Colonic mucosa (tissue), 4 donors: Measurements from ENCODE around the gene SS18. TPM values are rescaled to one million over a fixed set of nuclear protein-coding genes. Genes with fewer than 3 reads are reported as not detected.
"Not testable (repeated sequence)": the region's sequence is repeated elsewhere in the genome, so short reads cannot be mapped to it uniquely, and the experiment has no call there.

Experiments
- DNase-seq: peaks from one replicate; pipeline ENCODE4 v3.0.0-alpha.2; 2020
- H3K27ac ChIP-seq: fragments of 200-600 bp; one replicate; pipeline ENCODE4 v1.8.0; 2021
- H3K27me3 ChIP-seq: fragments of 200-600 bp; one replicate; pipeline ENCODE4 v1.8.0; 2021
- H3K36me3 ChIP-seq: fragments of 200-600 bp; one replicate; pipeline ENCODE4 v1.8.0; 2021
- H3K4me1 ChIP-seq: fragments of 200-600 bp; one replicate; pipeline ENCODE4 v1.8.0; 2021; ENCODE audit warnings: mild to moderate bottlenecking
- H3K4me3 ChIP-seq: fragments of 200-600 bp; one replicate; pipeline ENCODE4 v1.8.0; 2021
- H3K9ac ChIP-seq, 2 donors: one replicate each; pipeline ENCODE4 v1.7.0; 2013; ENCODE audit warnings: control low read depth in 2 of 2, low read depth in 2 of 2, low read length in 2 of 2
- H3K9me3 ChIP-seq: fragments of 200-600 bp; one replicate; pipeline ENCODE4 v1.8.0; 2021
- intact Hi-C: fragments of 100-400 bp; cut with DNase I; formaldehyde crosslinking; loops from one replicate; pipeline ENCODE4 v1.14.1; 2022
- total RNA-seq, 2 donors: library from RNA; stranded (reverse); fragmentation: NEBNext Ultra II Directional in 1 of 2; extraction: Animal tissue kit (Norgen Biotek cat#: 25700) in 1 of 2; gene quantifications; one replicate each; pipeline ENCODE4 v1.2.1, GENCODE V29; 2021
- TF ChIP-seq, protein P1 (sequence below): fragments of 200-600 bp; IDR thresholded peaks from one replicate; pipeline ENCODE4 v1.8.0; 2022; ENCODE audit warnings: antibody characterized with exemption, mild to moderate bottlenecking
- donor health status: healthy.
- donor health status: DM: no; HTN: no; CAD: no.
- donor health status: DM: no; HTN: no; CAD: no.

Gene SS18
- total RNA-seq, 2 donors from 2014 or later, result 41.9 to 43.9 TPM

DNA sequence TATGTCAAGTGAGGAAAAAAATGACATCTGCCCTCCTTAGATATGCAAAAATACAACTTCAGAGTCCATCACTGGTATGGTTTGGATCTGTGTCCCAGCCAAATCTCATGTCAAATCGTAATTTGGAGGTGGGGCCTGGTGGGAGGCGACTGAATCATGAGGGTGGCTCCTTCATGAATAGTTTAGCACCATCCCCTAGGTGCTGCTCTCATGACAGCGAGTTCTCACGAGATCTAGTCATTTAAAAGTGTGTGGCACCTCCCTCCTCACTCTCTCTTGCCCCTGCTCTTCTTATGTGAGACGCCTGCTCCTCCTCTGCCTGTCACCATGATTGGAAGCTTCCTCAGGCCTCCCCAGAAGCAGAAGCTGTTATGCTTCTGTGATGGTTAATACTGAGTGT lies 37.4 kb upstream of the SS18 start:
- Histone ChIP-seq H3K9ac (no peak overlapping the region), H3K27ac (no peak overlapping the region), H3K9me3 (no peaks in the 10 kb centered on the region), H3K4me3 (no peak overlapping the region), H3K27me3 (no peaks in the 10 kb centered on the region), H3K36me3 (no peaks in the 10 kb centered on the region), H3K4me1 (no peaks in the 10 kb centered on the region)
- no peak for DNase-seq
- intact Hi-C loops, result no loop called here
- TF ChIP-seq, protein P1, sequence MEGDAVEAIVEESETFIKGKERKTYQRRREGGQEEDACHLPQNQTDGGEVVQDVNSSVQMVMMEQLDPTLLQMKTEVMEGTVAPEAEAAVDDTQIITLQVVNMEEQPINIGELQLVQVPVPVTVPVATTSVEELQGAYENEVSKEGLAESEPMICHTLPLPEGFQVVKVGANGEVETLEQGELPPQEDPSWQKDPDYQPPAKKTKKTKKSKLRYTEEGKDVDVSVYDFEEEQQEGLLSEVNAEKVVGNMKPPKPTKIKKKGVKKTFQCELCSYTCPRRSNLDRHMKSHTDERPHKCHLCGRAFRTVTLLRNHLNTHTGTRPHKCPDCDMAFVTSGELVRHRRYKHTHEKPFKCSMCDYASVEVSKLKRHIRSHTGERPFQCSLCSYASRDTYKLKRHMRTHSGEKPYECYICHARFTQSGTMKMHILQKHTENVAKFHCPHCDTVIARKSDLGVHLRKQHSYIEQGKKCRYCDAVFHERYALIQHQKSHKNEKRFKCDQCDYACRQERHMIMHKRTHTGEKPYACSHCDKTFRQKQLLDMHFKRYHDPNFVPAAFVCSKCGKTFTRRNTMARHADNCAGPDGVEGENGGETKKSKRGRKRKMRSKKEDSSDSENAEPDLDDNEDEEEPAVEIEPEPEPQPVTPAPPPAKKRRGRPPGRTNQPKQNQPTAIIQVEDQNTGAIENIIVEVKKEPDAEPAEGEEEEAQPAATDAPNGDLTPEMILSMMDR, result no peak

DNA sequence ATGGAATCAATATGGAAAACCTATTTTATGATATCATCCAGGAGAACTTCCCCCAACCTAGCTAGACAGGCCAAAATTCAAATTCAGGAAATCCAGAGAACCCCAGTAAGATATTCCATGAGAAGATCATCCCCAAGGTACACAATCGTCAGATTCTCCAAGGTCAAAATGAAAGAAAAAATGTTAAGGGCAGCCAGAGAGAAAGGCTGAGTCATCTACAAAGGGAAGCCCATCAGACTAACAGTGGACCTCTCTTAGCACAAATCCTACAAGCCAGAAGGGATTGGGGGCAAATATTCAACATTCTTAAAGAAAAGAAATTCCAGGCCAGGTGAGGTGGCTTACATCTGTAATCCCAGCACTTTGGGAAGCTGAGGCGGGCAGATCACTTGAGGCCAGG lies 31.6 kb upstream of the SS18 start:
- H3K4me3 ChIP-seq, H3K27me3 ChIP-seq, intact Hi-C loops, DNase-seq, H3K9ac ChIP-seq, H3K36me3 ChIP-seq, H3K27ac ChIP-seq, H3K4me1 ChIP-seq, H3K9me3 ChIP-seq: not testable (repeated sequence)

DNA sequence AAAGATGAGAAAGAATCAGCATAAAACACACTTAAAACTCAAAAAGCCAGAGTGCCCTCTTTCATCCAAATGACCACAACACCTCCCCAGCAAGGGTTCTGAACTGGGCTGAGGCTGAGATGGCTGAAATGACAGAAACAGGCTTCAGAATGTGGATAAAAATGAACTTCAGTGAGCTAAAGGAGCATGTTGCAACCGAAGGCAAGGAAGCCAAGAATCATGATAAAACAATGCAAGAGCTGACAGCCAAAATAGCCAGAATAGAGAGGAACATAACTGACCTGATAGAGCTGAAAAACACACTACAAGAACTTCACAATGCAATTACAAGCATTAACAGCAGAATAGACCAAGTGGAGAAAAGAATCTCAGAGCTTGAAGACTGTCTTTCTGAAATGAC lies 31.1 kb upstream of the SS18 start:
- Histone ChIP-seq H3K9me3 (no peaks in the 10 kb centered on the region), H3K27me3 (no peaks in the 10 kb centered on the region), H3K36me3 (no peaks in the 10 kb centered on the region), H3K27ac (no peak overlapping the region), H3K4me3 (no peak overlapping the region), H3K4me1 (no peaks in the 10 kb centered on the region), H3K9ac (no peak overlapping the region)
- no peak for DNase-seq
- intact Hi-C loops, result no loop called here
- TF ChIP-seq, protein P1, result no peak

DNA sequence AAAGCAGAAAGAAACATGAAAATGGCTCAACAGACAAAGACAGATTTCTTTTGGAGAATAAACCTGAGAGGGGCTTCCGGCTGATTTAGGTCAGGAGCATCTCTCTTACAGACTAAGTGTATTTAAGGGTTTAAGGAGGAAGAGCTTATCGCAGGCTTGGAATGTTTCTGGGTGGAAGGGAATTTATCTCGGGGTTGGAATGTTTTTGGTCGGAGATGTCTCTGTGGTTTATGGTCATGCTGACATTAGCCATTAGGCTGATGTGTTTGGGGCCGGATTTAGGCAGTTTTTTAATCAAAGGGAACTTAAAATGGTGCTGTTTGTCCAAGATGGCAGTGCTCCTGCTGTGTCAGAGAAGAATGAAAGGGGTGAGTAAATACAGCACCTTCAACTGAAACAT lies 28.8 kb upstream of the SS18 start:
- intact Hi-C loops, result no loop called here
- H3K27me3 ChIP-seq, result no peaks in the 10 kb centered on the region
- no peaks in the 10 kb centered on the region for H3K36me3 ChIP-seq
- H3K4me3 ChIP-seq, result no peak overlapping the region
- no peak overlapping the region for H3K27ac ChIP-seq
- TF ChIP-seq, protein P1, result no peak
- DNase-seq, result no peak
- no peak overlapping the region for H3K9ac ChIP-seq
- no peaks in the 10 kb centered on the region for H3K9me3 ChIP-seq
- no peaks in the 10 kb centered on the region for H3K4me1 ChIP-seq

DNA sequence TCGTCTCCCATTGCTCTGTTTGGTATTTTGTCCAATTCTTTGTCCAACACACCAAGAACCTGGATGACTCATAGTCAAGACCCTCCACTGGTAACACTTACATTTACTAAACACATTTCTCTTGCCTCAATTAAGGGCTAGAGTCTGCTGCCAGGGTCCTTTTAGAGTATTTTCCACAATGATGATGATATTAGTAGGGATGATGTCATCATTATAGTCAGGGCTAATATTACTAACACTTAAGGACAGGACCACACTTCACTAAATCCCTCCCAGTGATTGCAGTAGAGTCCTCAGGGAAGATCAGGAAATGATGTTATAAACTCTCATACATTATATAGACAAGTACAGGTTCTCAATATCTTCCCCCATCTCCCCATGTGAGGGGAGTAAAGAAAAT lies 13.6 kb upstream of the SS18 start:
- no peak for DNase-seq
- H3K4me3 ChIP-seq, result no peak overlapping the region
- TF ChIP-seq, protein P1, result no peak
- H3K27ac ChIP-seq, result no peak overlapping the region
- intact Hi-C loops, result no loop called here
- no peaks in the 10 kb centered on the region for H3K4me1 ChIP-seq
- no peaks in the 10 kb centered on the region for H3K27me3 ChIP-seq
- H3K9me3 ChIP-seq, result no peaks in the 10 kb centered on the region
- H3K36me3 ChIP-seq, result no peaks in the 10 kb centered on the region
- no peak overlapping the region for H3K9ac ChIP-seq

DNA sequence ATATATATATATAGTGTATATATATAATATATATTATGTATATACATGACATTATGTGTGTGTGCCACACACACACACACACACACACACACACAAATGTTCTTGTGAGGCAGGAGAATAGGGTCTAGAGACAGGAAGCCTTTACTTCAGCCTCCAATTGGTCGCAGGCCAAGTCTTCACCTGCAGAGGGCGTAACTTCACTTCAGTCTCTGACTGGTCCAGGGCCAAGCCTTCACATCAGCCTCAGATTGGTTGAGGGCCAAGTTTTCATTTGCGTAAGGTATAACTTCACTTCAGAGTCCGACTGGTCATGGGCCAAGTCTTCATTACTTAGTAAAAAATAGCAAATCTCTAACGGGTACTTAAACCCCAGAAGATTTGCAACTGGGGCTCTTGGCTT lies 13.2 kb upstream of the SS18 start:
- Histone ChIP-seq H3K9me3 (no peaks in the 10 kb centered on the region), H3K27me3 (no peaks in the 10 kb centered on the region), H3K27ac (no peak overlapping the region), H3K4me3 (no peak overlapping the region), H3K36me3 (no peaks in the 10 kb centered on the region), H3K4me1 (no peaks in the 10 kb centered on the region), H3K9ac (no peak overlapping the region)
- intact Hi-C loops, result no loop called here
- TF ChIP-seq, protein P1, result no peak
- no peak for DNase-seq
